EL (cell line): ENCODE results near the gene LRCH1.
"Not testable (repeated sequence)": the region's sequence is repeated elsewhere in the genome, so short reads cannot be mapped to it uniquely, and the experiment has no call there.

Source experiments
- DNase-seq: peaks from one replicate; pipeline ENCODE4 v3.0.0-alpha.2; 2016

The LRCH1 gene

GRCh38 chr13:46721054-46721453 lies 168.1 kb downstream of the LRCH1 start:
- DNase-seq, result peak; percentile 49

GRCh38 chr13:46726347-46726746 lies 173.4 kb downstream of the LRCH1 start:
- no peak for DNase-seq

GRCh38 chr13:46728777-46729176 lies 175.8 kb downstream of the LRCH1 start:
- peak; percentile 13 for DNase-seq

DNA sequence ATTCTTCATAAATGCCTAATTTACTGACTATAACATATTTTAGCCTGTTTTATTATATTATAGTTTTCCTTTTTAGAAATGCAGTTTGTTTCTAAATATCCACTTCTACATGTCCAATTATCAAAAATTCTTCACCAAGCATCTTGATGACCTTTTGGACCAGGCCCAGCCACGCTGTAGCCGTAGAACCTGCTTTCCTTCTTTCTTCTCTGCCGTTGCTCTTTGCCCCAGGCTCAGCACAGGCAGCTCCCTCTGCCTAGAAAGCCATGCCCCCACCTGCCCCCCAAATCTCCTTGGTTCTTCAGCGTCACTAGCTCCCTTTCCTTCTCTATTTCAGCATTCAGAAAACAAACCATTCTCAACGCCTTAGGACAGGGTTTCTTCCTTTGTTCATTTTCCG lies 178.6 kb downstream of the LRCH1 start:
- DNase-seq, result no peak

DNA sequence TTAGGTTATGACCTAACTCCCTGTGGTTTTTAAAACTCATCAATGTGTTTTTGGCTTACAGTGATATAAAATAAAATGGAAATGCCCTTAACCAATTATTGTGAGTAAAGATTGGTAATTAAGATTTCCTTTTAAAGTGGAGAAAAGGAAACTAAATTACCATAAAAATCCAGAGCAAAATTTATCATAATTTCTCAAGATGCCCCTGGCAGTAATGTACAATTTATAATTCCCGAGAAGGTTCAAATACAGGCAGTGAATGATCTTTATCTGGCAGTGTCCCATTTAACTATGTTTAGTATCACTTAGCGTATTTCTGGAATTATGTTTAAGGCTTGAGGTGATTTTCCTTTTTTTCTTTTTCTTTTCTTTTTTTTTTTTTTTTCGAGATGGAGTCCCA lies 182.5 kb downstream of the LRCH1 start:
- DNase-seq, result no peak

GRCh38 chr13:46736541-46737310 lies 183.8 kb downstream of the LRCH1 start:
- DNase-seq, result no peak

DNA sequence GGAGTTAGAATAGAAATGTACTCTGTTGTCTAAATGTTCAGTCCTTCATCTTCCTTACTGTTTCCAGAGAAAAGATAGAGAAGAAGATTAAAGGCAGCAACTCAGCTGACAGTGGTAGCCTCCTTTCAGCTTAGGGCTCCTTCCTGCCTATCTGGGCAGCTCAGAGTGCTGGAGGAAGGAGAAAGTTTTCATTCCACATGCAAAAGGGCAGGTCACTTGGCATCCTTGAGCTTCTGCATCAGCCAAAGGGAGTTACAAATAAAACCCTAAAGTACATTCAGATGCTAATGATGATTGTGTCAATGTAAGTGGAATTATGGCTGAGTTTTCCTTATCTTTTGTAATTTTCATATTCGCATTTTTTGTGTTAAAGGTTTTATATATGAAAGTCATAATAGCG lies 185.1 kb downstream of the LRCH1 start:
- no peak for DNase-seq

DNA sequence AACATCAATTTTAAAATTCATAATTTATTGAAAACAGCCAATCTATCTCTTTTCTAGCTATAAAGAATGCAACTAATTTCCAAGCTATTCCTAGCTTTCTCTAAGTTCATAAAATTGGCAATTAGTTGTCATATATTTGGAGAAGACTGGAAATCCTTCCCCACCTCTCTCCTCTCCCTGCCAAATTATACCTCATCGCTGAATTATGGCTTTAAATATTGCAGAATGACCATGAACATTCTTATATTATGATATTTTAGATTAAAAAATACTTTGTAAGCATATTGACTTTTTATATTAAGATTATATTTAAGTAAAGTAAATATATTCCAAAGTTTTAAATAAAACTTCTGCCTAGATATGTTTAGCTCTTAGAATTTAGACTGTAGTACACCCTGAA lies 185.8 kb downstream of the LRCH1 start:
- DNase-seq, result no peak

DNA sequence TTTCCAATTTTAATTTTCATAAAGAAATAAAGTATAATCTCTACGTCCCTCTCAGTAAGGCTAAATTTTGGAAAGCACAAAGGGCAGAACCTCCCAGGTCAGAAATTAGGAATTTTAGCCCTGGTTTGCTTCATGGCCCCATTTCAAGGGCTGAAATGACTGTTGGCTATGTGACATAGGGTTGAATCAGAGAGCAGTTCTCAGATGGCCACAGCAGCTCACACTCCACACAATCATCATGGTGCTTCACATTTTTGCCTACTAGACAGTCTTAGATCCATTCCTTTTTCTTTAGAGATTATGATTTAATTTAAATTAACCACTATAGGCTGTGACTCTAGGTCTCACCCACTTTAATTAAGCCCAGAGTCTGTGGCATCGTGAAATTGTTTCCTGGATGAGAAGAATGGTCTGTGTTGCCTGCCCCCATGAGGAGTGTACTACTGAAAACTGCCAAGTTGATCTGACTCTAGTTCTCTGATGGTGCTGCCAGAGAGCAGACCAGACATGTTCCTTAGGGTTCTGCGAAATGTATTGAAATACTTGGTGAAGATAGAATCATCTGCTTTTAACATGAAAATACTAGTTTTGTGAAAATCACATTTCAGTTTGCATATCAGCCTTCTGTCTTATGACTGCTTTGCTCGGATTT lies 186.6 kb downstream of the LRCH1 start:
- DNase-seq, result no peak

- peak; percentile 61 for DNase-seq
These were observed 190.2 kb downstream of the LRCH1 start for GRCh38 chr13:46743191-46743590.

- no peak for DNase-seq
These were observed 192.1 kb downstream of the LRCH1 start for GRCh38 chr13:46745062-46745461.

DNA sequence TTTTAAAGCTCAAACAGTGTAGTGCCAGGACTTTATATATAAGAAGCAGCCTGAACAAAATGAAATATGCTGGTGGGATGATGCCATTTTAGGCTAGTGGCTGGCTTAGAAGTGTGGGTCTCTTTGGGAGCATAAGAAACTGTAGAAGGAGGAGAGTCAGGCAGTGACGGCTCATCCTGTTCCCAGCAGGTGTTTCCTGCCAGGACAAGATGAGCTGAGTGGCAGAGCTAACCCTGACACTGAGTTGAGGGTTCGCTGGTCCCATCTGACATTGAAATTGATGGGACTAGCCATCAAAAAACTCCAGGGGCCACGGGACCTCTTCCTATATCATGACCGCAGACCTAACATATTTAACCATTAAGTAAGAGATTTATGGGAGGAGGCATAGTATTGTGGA lies 192.7 kb downstream of the LRCH1 start:
- no peak for DNase-seq

DNA sequence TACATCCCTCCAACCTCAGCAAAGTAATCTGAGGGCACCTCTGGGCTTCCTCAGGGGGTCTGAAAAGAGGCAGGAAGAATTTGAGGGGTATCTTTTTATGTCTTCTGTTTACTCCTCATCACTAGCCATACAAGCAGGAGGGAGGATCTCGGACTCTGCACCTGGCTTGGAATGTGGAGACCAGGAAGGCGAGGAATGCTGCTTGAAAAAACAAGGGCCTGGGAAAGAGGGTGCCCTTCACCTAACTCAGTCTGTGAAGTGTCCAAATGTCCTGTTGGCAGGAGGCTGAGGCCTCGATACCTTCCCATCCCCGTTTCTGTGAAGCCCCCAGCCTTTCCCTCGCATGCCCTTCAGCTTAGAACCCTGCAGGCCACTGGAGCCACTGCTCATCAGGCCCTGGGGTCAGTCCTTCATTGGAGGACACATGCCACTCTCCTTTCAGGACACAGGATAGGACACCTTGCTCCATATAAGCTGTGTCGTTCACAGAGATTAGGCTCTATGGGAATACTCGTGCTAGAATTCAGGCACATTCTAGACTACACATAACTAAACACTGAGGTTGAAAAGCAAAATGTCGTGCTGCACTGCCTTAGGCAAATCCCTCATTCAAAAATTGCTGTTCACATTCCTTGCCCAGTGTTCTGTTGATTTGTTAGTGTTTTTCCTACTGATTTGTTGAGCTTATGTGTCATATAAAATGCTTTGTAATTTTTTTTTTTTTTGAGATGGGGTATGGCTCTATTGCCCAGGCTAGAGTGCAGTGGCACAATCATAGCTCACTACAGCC lies 194.3 kb downstream of the LRCH1 start:
- no peak for DNase-seq

DNA sequence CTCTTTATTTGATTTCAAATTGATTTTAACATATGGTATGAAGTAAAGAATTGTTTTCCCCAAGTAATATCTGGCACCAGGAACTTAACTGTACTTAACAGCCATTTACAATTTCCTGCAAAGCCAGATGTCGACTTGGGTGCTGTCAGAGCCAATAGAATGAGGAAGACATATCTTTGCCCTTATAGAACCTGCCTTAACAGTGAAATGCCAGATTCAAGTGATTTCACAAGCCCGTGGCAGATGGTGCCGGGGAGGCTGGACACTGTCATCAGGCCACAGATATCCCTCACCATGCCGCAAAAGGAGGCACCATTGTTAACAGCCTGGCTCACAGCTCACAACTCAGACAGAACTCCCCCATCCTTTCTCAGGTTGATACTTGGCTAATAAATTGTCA lies 195.3 kb downstream of the LRCH1 start:
- DNase-seq, result no peak

- DNase-seq, result peak; percentile 39
These were observed 197.0 kb downstream of the LRCH1 start for GRCh38 chr13:46749951-46750350.

DNA sequence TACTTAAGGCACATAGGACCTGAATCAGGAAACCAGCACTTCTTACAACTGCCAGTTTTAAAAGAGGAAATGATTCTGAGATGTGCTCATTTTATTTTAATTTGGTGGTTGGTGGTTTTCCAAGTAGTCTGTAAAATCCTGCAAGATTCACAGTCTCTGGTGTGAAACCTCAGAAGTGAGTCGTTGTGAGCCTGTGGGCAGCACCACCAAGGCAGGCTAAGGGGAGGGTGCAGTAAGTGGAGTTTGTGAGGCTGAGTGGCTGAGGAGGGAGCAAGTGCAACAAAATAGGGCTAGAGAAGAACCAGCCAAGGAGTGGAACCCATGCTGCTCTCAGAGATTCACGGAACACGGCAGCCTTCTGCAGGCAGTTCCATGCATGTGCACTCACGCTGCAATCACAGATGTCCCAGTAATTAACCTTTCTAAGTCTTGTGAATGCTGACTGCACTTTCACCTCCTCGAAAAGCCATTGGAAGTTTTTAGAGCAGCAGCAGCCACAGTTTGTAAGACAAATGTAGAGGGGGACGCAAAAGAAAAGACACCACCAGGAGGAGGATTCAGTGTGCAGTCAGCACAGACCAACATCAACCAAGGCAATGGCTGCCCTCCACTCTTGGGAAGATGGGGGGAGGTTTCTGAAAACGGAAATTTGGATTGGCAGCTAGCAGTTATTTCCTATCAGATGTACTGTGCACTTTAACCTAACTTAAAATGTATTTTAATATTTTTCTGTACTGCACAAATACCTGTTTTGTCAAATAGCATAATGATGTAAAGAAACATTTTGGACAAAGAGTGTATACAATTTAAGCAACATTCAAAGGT lies 199.1 kb downstream of the LRCH1 start:
- peak; percentile 45 for DNase-seq

GRCh38 chr13:46753137-46753536 lies 200.2 kb downstream of the LRCH1 start:
- no peak for DNase-seq

GRCh38 chr13:46753917-46754316 lies 200.9 kb downstream of the LRCH1 start:
- no peak for DNase-seq

GRCh38 chr13:46754812-46755211 lies 201.8 kb downstream of the LRCH1 start:
- no peak for DNase-seq

DNA sequence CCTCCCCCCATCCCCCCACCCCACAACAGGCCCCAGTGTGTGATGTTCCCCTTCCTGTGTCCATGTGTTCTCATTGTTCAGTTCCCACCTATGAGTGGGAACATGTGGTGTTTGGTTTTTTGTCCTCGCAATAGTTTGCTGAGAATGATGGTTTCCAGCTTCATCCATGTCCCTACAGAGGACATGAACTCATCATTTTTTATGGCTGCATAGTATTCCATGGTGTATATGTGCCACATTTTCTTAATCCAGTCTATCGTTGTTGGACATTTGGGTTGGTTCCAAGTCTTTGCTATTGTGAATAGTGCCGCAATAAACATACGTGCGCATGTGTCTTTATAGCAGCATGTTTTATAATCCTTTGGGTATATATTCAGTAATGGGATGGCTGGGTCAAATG lies 202.5 kb downstream of the LRCH1 start:
- DNase-seq, result not testable (repeated sequence)

DNA sequence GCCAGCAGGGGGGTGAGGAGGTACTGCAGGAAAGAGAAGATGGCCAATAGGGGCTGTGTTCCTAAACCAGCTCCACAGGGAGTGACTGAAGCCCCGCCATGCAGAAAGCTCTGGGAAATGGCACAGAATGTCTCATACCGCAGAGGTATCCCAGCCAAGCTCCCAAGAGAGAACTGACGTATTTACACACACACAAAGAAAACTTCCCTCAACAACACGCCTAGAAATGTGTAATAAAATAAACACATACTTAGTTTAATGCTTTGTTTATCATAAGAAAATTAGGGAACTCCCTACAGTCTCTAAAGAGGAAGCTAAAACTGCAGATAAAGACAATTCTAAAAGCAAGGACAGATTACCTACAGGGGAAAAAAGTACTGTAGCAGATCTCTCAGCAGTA lies 204.0 kb downstream of the LRCH1 start:
- DNase-seq, result no peak

DNA sequence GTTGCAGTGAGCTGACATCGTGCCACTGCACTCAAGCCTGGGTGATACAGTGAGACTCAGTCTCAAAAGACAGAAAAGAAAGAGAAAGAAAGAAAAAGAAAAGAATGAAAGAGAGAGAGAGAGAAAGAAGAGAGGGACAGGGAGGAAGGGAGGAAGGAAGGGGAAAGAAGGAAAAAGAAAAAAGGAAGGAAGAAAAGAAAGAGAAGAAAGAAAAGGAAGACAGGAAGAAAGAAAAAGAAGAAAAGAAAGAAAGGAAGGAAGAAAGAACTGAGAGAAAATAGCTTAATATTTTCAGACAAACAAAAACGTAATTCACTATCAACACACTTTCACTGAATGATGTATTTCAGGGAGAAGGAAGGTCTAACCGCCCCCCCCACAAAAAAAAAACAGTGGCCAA lies 204.7 kb downstream of the LRCH1 start:
- DNase-seq, result no peak

GRCh38 chr13:46759846-46760245 lies 206.9 kb downstream of the LRCH1 start:
- no peak for DNase-seq
